Fibroblast of peridontal ligament (primary cell): ENCODE data around the gene ST6GALNAC4.
A peak's percentile ranks its signal among the peaks of the same experiment; 100 is the strongest.

Experiments
- DNase-seq: peaks from one replicate; pipeline ENCODE4 v3.0.0-alpha.2; 2010; ENCODE audit errors: extremely low read depth

ST6GALNAC4 gene

GRCh38 chr9:127916720-127917581 is at the start of gene ST6GALNAC4:
Gene ST6GALNAC4, minus strand, starts transcription at chr9:127917041. Its CDS starts 622 bp downstream, at chr9:127916419.
- peak; percentile 83 for DNase-seq

GRCh38 chr9:127965953-127966352 is 49.1 kb upstream of the ST6GALNAC4 start:
- no peak for DNase-seq

GRCh38 chr9:127963359-127964064 is 46.7 kb upstream of the ST6GALNAC4 start:
- no peak for DNase-seq

GRCh38 chr9:127963041-127963358 is 46.2 kb upstream of the ST6GALNAC4 start:
- DNase-seq = no peak

GRCh38 chr9:127962278-127962677 is 45.4 kb upstream of the ST6GALNAC4 start:
- DNase-seq = no peak

- no peak for DNase-seq
Observed at GRCh38 chr9:127961613-127962155, 44.8 kb upstream of the ST6GALNAC4 start.

GRCh38 chr9:127961155-127961490 is 44.3 kb upstream of the ST6GALNAC4 start:
- no peak for DNase-seq

GRCh38 chr9:127960410-127961154 is 43.7 kb upstream of the ST6GALNAC4 start:
- DNase-seq = no peak

- DNase-seq = no peak
Observed at GRCh38 chr9:127959841-127960409, 43.1 kb upstream of the ST6GALNAC4 start.

- DNase-seq = no peak
Observed at GRCh38 chr9:127959398-127959797, 42.6 kb upstream of the ST6GALNAC4 start.

- DNase-seq = no peak
Observed at GRCh38 chr9:127958728-127959127, 41.9 kb upstream of the ST6GALNAC4 start.

GRCh38 chr9:127955294-127956015 is 38.6 kb upstream of the ST6GALNAC4 start:
- no peak for DNase-seq

GRCh38 chr9:127954831-127955293 is 38.0 kb upstream of the ST6GALNAC4 start:
- DNase-seq = no peak

GRCh38 chr9:127953768-127954505 is 37.1 kb upstream of the ST6GALNAC4 start:
- no peak for DNase-seq

- DNase-seq = no peak
Observed at GRCh38 chr9:127953154-127953553, 36.3 kb upstream of the ST6GALNAC4 start.

- no peak for DNase-seq
Observed at GRCh38 chr9:127950513-127951289, 33.9 kb upstream of the ST6GALNAC4 start.

GRCh38 chr9:127949827-127950512 is 33.1 kb upstream of the ST6GALNAC4 start:
- no peak for DNase-seq

GRCh38 chr9:127947841-127948710 is 31.2 kb upstream of the ST6GALNAC4 start:
- no peak for DNase-seq
